ENCODE data around the gene COX19.

- TF ChIP-seq CTCF (IDR thresholded peaks at IDR 0.05) (no peak), SIN3A (IDR thresholded peaks at IDR 0.05; ENCODE audit: borderline replicate concordance, insufficient read depth, low read depth, low read length) (no peak), POLR2AphosphoS5 (IDR thresholded peaks at IDR 0.05; ENCODE audit: low read depth, low read length) (no peak)
Measured at GRCh38 chr7:937856-938484, 37.4 kb downstream of the COX19 start.

All from Panc1 (cell line).